Measurements from ENCODE around the gene CRHR2. TPM values are rescaled to one million over a fixed set of nuclear protein-coding genes. Genes with fewer than 3 reads are reported as not detected.

Gene CRHR2
- total and polyA plus RNA-seq, 2 of the 13 experiments (the other 11 are each of a cell fraction or from before 2014, with no cell fraction given) = not detected

GRCh38 chr7:30671793-30672465 lies 10.3 kb downstream of the CRHR2 start (continued):
- no peak for TF ChIP-seq ZNF576 (CRISPR knock-in tag; IDR thresholded peaks at IDR 0.05)
- TF ChIP-seq HOMEZ (CRISPR knock-in tag; IDR thresholded peaks at IDR 0.05; ENCODE audit: low read depth) = 0 out of 2 replicates have a peak, but pooled peaks have one; percentile 47
- TF ChIP-seq ARNT2 (CRISPR knock-in tag; IDR thresholded peaks at IDR 0.05; ENCODE audit: low read depth) = peak; percentile 61; the same call in 1 of the 2 replicates
- TF ChIP-seq TFE3 (CRISPR knock-in tag; IDR thresholded peaks at IDR 0.05) = peak; percentile 92
- TF ChIP-seq DBP (CRISPR knock-in tag; IDR thresholded peaks at IDR 0.05; ENCODE audit: not compliant biosample characterization) = no peak
- TF ChIP-seq ZNF598 (CRISPR knock-in tag; IDR thresholded peaks at IDR 0.05; ENCODE audit: borderline replicate concordance) = no peak
- no peak for TF ChIP-seq ARNT (IDR thresholded peaks at IDR 0.05)
- peak; percentile 69; the same call in 1 of the 2 replicates for TF ChIP-seq CREB3 (CRISPR knock-in tag; IDR thresholded peaks at IDR 0.05)
- no peak for TF ChIP-seq ZNF788 (CRISPR knock-in tag; IDR thresholded peaks at IDR 0.05; ENCODE audit: borderline replicate concordance)
- no peak for TF ChIP-seq ZMYM2 (CRISPR knock-in tag; IDR thresholded peaks at IDR 0.05)
- peak; percentile 92; the same call in 1 of the 2 replicates for TF ChIP-seq ZBTB1 (CRISPR knock-in tag; IDR thresholded peaks at IDR 0.05; ENCODE audit: borderline replicate concordance)
- no peak for TF ChIP-seq HNF1B (CRISPR knock-in tag; IDR thresholded peaks at IDR 0.05)
- no peak for TF ChIP-seq ZBTB3 (CRISPR knock-in tag; IDR thresholded peaks at IDR 0.05; ENCODE audit: borderline replicate concordance, low read depth)
- no peak for TF ChIP-seq ZNF570 (CRISPR knock-in tag; IDR thresholded peaks at IDR 0.05; ENCODE audit: borderline replicate concordance)
- no peak for TF ChIP-seq AGO1 (IDR thresholded peaks at IDR 0.05; ENCODE audit: low read depth, low read length, poor library complexity, severe bottlenecking)
- 0 out of 2 replicates have a peak, but pooled peaks have one; percentile 42 for TF ChIP-seq PITX1 (CRISPR knock-in tag; IDR thresholded peaks at IDR 0.05)
- no peak for TF ChIP-seq ZNF660 (CRISPR knock-in tag; IDR thresholded peaks at IDR 0.05; ENCODE audit: borderline replicate concordance, low read depth)
- no peak for TF ChIP-seq SNAPC2 (CRISPR knock-in tag; IDR thresholded peaks at IDR 0.05)
- no peak for TF ChIP-seq SNAPC5 (CRISPR knock-in tag; IDR thresholded peaks at IDR 0.05; ENCODE audit: borderline replicate concordance)
- 0 out of 4 replicates have a peak, but pooled peaks of 1 of the 2 experiments have one; percentile 21 for TF ChIP-seq ATF4 (CRISPR knock-in tag; IDR thresholded peaks at IDR 0.05)
